Keratinocyte (primary cell): ENCODE results near the gene ST8SIA5. TPM values are rescaled to one million over a fixed set of nuclear protein-coding genes. Genes with fewer than 3 reads are reported as not detected.

Source experiments
- DNase-seq: peaks from one replicate; pipeline ENCODE4 v3.0.0-alpha.2; 2011; ENCODE audit warnings: low read depth, missing footprints, low spot score
- FAIRE-seq: peaks from 2 replicates; lab custom pipeline; 2011; peaks lifted over from hg19 to GRCh38; lab: Jason Lieb, UNC
- H2AFZ ChIP-seq: 2 replicates; pipeline ENCODE4 v1.6.0; 2012; ENCODE audit warnings: low read length, control low read depth, inconsistent platforms; ENCODE audit not compliant: control insufficient read depth
- H3K27ac ChIP-seq: 2 replicates; pipeline ENCODE4 v1.5.1; 2011; ENCODE audit warnings: low read length; ENCODE audit not compliant: control insufficient read depth, insufficient read depth
- H3K27me3 ChIP-seq: 3 replicates; pipeline ENCODE4 v1.6.0; 2011; ENCODE audit warnings: low read length; ENCODE audit not compliant: control insufficient read depth, insufficient read depth; ENCODE audit errors: extremely low read depth
- H3K36me3 ChIP-seq, 2 experiments: 2 replicates in 1 of 2; 3 replicates in 1 of 2; pipeline ENCODE4 v1.5.1; 2011; ENCODE audit warnings: low read length in 2 of 2, mild to moderate bottlenecking in 1 of 2; ENCODE audit not compliant: control insufficient read depth in 2 of 2, insufficient read depth in 2 of 2; ENCODE audit errors: extremely low read depth in 1 of 2
- H3K4me1 ChIP-seq: 3 replicates; pipeline ENCODE4 v1.5.1; 2011; ENCODE audit warnings: low read length; ENCODE audit not compliant: control insufficient read depth, insufficient read depth; ENCODE audit errors: extremely low read depth
- H3K4me2 ChIP-seq: 3 replicates; pipeline ENCODE4 v1.6.0; 2011; ENCODE audit warnings: low read depth, low read length; ENCODE audit not compliant: control insufficient read depth, insufficient read depth; ENCODE audit errors: extremely low read depth
- H3K4me3 ChIP-seq, 3 experiments: fragments of 200-600 bp in 1 of 3; sonication (generic) in 1 of 3; 2 replicates in 2 of 3; 3 replicates in 1 of 3; pipeline ENCODE4 v1.5.1; 2011 to 2016; ENCODE audit warnings: low read length in 3 of 3, mild to moderate bottlenecking in 3 of 3, control low read depth in 2 of 3, inconsistent platforms in 1 of 3, low read depth in 1 of 3, mixed read lengths in 1 of 3, mixed run types in 1 of 3, moderate library complexity in 1 of 3; ENCODE audit not compliant: control insufficient read depth in 2 of 3, insufficient read depth in 2 of 3; ENCODE audit errors: extremely low read depth in 1 of 3
- H3K79me2 ChIP-seq: 2 replicates; pipeline ENCODE4 v1.6.0; 2012; ENCODE audit warnings: low read length; ENCODE audit not compliant: control insufficient read depth, insufficient read depth
- H3K9ac ChIP-seq: 3 replicates; pipeline ENCODE4 v1.6.0; 2011; ENCODE audit warnings: low read length; ENCODE audit not compliant: control insufficient read depth, insufficient read depth; ENCODE audit errors: extremely low read depth
- H3K9me1 ChIP-seq: 3 replicates; pipeline ENCODE4 v1.6.0; 2011; ENCODE audit warnings: low read length; ENCODE audit not compliant: control insufficient read depth, insufficient read depth; ENCODE audit errors: extremely low read depth
- H3K9me3 ChIP-seq: 2 replicates; pipeline ENCODE4 v1.5.1; 2012; ENCODE audit warnings: low read depth, low read length; ENCODE audit not compliant: control insufficient read depth
- H4K20me1 ChIP-seq: 3 replicates; pipeline ENCODE4 v1.6.0; 2011; ENCODE audit warnings: low read length; ENCODE audit not compliant: control insufficient read depth, insufficient read depth; ENCODE audit errors: extremely low read depth
- EZH2 ChIP-seq: IDR thresholded peaks from one replicate; pipeline ENCODE4 v1.6.1; 2012; ENCODE audit warnings: inconsistent platforms, mild to moderate bottlenecking, low read length, moderate library complexity
- dilution Hi-C: fragments of 300-500 bp; cut with MboI; formaldehyde crosslinking; loops from one replicate; pipeline ENCODE4 v1.7.0; 2020; ENCODE audit warnings: low sequenced_read_pairs; ENCODE audit not compliant: extremely low pct_ligation_motif_present
- polyA plus RNA-seq, 5 experiments: library from polyadenylated mRNA; depleted of rRNA in 3 of 5; stranded (reverse) in 3 of 5; stranded (forward) in 1 of 5; unstranded in 1 of 5; fragments of >200 nt; gene quantifications; 1 replicate in 1 of 5; 2 replicates in 3 of 5; 3 replicates in 1 of 5; pipeline versions ENCODE4 v1.2.1 to v1.2.3, GENCODE V29; 2011 to 2012; ENCODE audit warnings: missing spikeins in 2 of 5, low read depth in 1 of 5, low replicate concordance in 1 of 5
- TF ChIP-seq, protein P1 (sequence below), 3 experiments: IDR thresholded peaks in 1 of 3; conservative IDR thresholded peaks in 1 of 3; optimal IDR thresholded peaks in 1 of 3; 2 replicates in 2 of 3; 3 replicates in 1 of 3; pipeline versions ENCODE3 to v1.5.1; 2011; ENCODE audit warnings: low read length in 3 of 3, mild to moderate bottlenecking in 3 of 3, moderate library complexity in 2 of 3, control low read depth in 1 of 3, inconsistent platforms in 1 of 3; ENCODE audit not compliant: insufficient read depth in 2 of 3; ENCODE audit errors: extremely low read depth in 1 of 3

ST8SIA5 gene
- polyA plus RNA-seq, 1 donor (not counting 4 experiments of a cell fraction or from before 2014, with no cell fraction given) = under 0.01 TPM

DNA sequence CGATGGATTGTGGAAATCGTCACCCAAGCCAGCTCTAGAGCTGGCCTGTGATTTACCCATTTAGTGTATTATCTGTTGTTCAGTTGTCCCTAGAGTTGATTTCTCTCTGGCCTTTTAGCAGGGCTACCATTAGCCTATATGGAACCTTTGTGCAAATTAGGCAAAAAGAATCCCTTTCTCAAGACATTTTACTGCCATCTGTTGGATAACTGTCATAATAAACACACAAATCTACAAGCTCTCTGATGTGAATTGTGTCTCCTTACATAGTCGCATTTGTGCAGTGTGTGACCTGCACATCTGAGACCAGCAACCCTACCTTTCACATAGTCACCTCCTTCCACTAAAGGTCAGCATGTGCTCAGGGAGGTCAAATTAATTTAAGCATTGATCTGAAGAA lies 133.9 kb downstream of the ST8SIA5 start:
- no peak overlapping the region for H3K4me3 ChIP-seq

GRCh38 chr18:46622451-46622850 lies 134.4 kb downstream of the ST8SIA5 start:
- H3K9me3 ChIP-seq = no peaks in the 10 kb centered on the region
- no peak overlapping the region for H3K27ac ChIP-seq
- H3K36me3 ChIP-seq = no peaks in the 10 kb centered on the region
- no peaks in the 10 kb centered on the region for H3K4me1 ChIP-seq
- peaks cover 3% of the 10 kb centered on the region for H3K27me3 ChIP-seq
- TF ChIP-seq, protein P1, sequence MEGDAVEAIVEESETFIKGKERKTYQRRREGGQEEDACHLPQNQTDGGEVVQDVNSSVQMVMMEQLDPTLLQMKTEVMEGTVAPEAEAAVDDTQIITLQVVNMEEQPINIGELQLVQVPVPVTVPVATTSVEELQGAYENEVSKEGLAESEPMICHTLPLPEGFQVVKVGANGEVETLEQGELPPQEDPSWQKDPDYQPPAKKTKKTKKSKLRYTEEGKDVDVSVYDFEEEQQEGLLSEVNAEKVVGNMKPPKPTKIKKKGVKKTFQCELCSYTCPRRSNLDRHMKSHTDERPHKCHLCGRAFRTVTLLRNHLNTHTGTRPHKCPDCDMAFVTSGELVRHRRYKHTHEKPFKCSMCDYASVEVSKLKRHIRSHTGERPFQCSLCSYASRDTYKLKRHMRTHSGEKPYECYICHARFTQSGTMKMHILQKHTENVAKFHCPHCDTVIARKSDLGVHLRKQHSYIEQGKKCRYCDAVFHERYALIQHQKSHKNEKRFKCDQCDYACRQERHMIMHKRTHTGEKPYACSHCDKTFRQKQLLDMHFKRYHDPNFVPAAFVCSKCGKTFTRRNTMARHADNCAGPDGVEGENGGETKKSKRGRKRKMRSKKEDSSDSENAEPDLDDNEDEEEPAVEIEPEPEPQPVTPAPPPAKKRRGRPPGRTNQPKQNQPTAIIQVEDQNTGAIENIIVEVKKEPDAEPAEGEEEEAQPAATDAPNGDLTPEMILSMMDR (optimal IDR thresholded peaks at IDR 0.05 in 1 of 3, IDR thresholded peaks at IDR 0.05 in 1 of 3, conservative IDR thresholded peaks at IDR 0.05 in 1 of 3; ENCODE audit: extremely low read depth in 1 of 3, insufficient read depth in 2 of 3, low read length in 3 of 3) = no peak
- no peak for TF ChIP-seq EZH2
- FAIRE-seq (no peak), DNase-seq (no peak)
- H3K4me2 ChIP-seq = no peak overlapping the region
- H3K9ac ChIP-seq = no peak overlapping the region
- no peaks in the 10 kb centered on the region for H3K79me2 ChIP-seq
- H4K20me1 ChIP-seq = no peaks in the 10 kb centered on the region
- no peak overlapping the region for H3K4me3 ChIP-seq
- dilution Hi-C loops = no loop called here
- no peak overlapping the region for H2AFZ ChIP-seq
- H3K9me1 ChIP-seq = no peaks in the 10 kb centered on the region

More for the DNA sequence above, 133.9 kb downstream of the ST8SIA5 start:
- Histone ChIP-seq H3K27me3 (peaks cover 3% of the 10 kb centered on the region), H2AFZ (no peak overlapping the region), H3K27ac (no peak overlapping the region), H3K9me3 (no peaks in the 10 kb centered on the region), H3K4me2 (no peak overlapping the region), H3K9ac (no peak overlapping the region), H3K9me1 (no peaks in the 10 kb centered on the region), H3K4me1 (no peaks in the 10 kb centered on the region), H4K20me1 (no peaks in the 10 kb centered on the region), H3K36me3 (no peaks in the 10 kb centered on the region), H3K79me2 (no peaks in the 10 kb centered on the region)
- dilution Hi-C loops = no loop called here
- DNase-seq (no peak), FAIRE-seq (peak; percentile 46)
- TF ChIP-seq, protein P1 (optimal IDR thresholded peaks at IDR 0.05 in 1 of 3, IDR thresholded peaks at IDR 0.05 in 1 of 3, conservative IDR thresholded peaks at IDR 0.05 in 1 of 3; ENCODE audit: extremely low read depth in 1 of 3, insufficient read depth in 2 of 3, low read length in 3 of 3) = peak in 1 of 3 experiments; percentile 4
- TF ChIP-seq EZH2 = no peak
